Dedifferentiated amniotic fluid mesenchymal stem cell (primary cell): ENCODE data around the gene SULT2B1.
A peak's percentile ranks its signal among the peaks of the same experiment; 100 is the strongest.
"Not testable (repeated sequence)": the region's sequence is repeated elsewhere in the genome, so short reads cannot be mapped to it uniquely, and the experiment has no call there.

Source experiments
- DNase-seq: peaks from one replicate; pipeline ENCODE4 v3.0.0-alpha.2; 2016; ENCODE audit errors: extremely low spot score

SULT2B1 gene

DNA sequence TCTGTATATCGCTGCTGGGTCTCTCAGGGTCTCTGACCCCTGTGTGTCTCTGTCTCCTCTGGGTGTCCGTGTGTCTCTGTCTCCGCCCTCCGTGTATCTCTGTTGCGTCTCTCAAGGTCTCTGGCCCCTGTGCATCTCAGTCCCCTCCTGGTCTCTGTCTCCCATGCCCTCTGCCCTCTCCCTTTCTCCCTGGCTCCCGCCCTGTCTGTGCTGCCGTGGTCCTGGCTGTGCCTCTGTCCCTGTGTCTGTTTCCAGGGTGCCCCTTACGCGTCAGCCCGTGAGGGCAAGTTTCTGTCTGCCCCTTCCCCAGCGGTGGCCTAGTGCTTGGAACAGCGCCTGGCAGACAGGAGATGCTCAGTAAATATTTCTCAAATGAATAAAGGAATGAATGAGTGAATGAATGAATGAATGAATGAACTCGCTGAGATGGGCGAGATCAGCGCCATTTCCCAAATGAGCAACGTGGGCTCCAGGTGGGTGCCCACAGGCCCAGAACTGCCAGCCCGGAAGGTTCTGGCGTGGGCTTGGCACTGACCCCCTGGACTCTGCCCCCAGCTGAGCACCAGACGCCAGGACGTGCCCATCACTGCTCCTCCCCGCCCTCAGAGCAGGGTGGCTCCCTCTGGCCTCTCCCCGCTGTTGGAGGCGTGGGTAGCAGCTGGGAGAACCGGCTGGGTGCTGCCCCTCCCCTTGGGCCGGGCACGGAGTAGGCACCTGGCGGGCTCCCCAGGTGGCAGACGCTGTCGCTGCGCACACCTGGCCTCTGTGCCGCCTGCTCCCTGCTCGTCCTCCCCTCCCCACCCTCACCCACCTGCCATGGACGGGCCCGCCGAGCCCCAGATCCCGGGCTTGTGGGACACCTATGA lies at the start of gene SULT2B1:
Gene SULT2B1, plus strand, starts transcription at position 736 of the 866 bp plus-strand sequence. Its CDS starts 81 bp downstream, at position 817.
- DNase-seq, result no peak

DNA sequence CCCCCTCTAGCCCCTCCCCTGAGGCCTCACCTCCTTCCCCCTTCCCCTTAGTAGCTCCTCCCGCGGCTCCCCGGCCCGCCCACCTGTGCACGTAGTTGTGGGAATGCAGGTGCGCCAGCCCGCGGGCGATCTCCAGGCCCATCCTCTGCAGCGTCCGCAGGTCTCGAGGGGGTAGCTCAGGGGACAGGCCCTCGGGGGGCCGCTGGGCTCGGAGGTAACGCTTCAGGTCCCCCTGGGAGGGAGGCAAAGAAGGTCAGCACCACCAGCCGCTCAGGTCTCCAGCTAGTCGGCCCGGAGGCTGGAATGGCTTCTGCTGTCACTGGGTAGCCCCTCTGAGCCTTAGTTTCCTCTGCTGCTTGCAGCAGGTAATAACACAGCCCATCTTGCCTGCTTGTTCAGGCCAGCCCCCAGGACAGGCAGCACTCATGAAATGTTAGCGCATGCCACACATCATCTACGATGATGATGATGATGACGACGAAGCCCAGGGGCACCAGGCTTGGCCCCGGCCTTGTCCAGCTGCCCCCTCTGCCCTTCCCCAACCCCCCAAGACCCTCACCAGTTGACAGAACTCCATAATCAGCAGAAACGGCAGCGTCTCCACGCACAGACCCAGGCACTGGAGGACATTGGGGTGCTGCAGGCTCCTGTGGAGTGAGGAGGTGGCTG lies 49.5 kb upstream of the SULT2B1 start:
- DNase-seq, result no peak

DNA sequence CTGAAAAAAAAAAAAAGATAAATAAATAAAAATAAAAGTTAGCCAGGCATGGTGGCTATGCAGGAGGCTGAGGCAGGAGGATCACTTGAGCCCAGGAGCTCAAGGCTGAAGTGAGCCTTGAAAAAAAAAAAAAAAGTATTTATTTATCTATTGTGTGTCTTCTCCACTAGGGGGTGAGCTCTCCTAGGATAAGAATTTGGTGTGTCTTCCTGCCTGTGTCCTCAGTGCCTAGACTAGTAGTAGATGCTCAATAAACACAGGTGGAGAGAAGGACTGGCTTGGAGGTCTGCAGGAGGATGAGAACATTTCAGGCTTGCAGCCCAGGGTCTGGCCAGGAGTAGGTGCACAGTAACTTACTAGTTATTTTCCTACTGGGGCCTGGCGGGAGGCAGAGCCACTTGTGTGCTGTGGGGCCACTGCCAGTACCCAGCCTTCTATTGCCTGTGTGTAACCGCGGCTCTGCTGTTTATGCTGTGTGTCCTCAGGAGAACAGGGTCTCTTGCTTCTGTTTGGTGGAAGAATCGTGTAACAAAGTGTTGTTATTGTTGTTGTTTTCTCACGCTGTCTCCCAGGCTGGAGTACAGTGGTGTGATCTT lies 45.7 kb upstream of the SULT2B1 start:
- DNase-seq, result peak; percentile 26

DNA sequence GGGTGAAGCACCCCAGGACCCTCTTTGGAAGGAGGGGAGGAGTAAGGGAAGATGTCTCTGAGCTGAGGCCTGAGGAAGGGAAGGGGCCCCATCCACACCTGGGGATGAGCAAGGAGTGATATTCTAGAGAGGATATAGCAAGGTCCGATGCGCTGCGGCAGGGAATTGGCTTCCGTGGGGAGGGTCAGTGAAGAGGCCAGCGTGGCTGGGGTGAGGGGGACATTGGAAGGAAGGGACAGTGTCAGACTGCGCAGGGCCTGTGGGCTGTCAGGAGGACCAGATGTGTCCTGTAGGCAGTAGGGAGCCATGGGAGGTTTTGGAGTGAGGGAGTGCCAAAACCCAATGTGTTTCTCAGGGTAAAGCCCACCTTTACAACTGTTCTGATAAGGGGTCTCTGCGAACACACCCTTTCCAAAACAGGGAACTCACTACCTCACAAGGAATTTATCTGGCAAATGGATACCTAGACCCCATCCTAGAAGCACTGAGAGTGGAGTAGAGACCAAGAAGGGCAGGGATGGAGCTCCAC lies 44.0 kb upstream of the SULT2B1 start:
- no peak for DNase-seq

DNA sequence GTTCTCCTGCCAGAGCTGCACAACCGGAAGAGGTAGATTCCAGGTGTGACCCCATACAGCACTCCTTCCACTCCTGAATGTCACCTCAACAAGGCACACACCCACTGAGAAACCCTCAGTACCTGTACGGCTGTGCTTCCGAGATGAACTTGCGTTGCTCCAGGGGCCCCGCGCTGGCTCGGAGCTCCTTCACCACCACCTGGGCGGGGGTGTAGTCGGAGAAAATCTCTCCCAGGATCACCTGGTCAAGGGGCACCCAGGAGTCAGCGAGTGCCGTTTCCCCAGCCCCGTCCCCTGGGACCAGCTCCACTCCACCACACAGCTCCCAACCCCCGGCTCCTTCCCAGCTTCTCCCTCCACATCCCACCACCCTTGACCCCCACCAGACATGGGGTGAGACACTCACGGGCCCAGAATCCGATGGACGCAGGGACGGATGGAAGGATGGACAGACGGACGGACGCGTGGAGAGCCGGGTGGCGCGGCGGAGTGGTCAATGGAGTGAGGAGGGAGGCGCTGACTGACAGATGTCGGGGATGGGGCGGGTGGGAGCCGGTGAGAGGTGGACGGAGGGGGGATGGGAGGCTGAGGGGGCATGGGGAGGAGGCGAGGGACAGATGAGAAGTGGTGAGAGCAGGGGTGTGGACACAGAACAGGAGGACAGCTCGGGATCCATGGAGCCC lies 43.1 kb upstream of the SULT2B1 start:
- no peak for DNase-seq

DNA sequence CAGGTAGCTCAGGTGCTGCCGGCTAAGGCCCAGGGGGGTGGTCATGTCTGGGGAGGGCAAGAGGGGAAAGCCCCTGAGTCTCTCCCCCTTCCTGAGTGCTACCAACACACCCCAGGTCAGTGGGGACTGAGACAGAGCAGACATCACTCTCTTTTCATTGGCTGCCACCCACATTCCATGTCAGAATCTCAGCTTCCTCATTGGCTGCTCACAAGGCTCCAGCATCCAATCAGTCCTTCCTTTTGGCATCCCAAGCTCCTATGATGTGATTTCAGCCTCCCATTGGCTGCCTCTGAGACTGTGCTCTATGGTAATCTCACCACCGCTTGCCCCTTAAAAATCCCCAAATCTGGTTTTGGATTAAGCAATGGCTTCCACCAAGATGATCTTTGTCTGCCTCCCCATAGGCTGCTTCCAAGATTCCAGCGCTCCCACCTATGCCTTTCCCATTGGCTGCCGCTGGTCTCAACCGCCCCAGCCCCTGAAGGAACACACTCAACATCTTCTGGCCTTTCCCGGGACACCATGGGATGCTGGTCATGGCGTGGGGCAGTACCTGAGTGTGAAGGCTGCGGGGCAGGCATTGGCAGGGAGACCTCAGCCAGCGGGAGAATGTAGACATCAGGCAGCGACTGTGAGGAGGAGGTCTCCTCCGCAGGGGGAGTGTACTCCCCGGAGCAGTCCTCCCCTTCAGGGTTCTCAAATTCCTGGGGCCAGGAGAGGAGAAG lies 42.3 kb upstream of the SULT2B1 start:
- DNase-seq, result no peak

DNA sequence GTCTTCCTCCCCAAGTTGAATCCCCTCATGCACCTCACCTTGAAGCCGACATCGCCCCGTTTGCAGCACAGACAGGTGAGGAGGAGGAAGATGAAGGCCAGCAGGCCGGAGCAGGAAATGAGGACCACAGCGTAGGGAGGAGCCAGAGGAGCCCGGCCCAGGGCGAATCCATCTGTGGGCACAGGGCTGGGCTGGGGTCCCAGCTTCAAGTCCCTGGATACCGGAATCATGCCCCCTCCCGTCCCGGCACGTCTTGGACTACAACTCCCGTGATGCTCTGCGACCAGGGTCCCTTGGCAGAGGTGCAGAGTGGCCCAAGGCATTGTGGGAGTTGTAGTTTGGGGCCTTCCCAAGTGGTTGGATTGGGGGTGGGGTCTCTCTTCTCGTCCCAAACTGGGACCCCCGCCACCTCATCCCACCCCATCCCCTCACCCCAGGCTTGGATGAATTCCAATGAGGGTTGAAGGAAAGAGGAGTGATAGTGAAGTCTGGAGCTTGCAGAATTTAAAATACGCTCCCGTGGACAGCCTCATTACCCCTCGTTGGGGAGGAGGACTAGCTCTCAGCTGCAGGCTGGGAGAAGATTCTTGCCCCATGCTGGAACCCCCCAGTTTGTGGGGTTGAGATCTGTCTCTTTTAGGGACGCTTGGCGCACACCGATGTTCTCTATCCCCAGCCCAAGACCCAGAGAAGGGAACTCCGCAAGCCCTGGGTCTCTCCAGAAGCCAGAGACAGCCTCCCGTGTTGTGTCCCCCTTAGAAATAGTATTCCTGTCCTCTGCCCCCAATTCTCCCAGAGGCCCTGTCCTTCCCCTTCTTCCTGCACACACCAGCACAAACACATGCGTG lies 41.3 kb upstream of the SULT2B1 start:
- peak; percentile 43 for DNase-seq

DNA sequence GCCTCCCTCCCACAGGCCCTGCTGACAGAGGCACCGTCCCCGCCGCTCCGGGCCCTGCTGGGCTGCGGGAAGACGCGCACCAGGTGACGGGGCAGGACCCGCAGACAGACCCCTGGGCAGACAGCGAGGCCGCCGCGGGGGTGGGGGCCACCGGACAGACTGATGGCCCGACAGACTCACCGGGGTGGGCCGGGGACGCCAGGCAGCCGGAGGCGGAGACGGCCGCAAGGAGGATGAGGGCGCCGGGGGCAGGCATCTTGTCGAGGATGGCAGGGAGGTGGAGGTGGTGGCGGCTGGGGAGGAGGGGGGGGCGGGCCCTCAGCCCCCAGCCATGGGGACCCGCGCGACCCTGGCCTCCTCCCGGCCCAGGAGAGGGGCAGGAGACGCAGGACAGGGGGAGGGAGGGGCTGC lies 40.6 kb upstream of the SULT2B1 start:
- no peak for DNase-seq

DNA sequence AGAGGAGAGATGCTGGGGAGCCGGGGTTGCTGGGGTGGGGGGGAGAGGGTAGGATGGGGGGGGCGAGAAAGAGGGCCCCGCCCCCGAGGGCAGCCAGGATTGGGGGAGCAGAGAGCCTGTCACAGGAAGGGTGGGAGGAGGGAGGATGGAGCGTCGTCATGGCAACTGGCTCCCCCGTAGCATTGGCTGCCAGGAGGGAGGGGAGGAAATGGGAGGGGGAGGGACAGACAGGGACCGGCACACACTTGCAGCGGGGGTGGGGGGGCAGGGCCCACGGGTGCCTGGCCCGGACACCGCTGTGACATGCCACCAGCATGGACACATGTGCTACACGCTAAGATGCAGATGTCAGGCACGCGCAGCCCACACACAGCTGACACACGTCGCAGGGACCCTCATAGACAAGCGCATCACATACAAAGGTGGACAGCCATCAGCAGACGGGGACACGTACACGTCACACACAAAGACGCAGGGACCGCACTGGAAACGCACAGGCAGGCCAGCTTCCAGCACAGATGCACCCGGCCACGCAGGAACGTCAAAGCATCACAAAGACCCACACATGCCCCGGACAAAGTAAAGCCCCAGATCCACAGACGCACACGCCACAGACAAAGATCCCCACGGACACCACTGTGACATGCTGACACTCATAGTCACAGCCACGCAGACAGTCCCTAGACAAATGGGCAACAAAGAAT lies 40.0 kb upstream of the SULT2B1 start, which contains the start of gene LMTK3:
Gene LMTK3, minus strand, starts transcription at position 36 of the 704 bp plus-strand sequence. CDS start 259 bp downstream, outside the sequence.
- no peak for DNase-seq

DNA sequence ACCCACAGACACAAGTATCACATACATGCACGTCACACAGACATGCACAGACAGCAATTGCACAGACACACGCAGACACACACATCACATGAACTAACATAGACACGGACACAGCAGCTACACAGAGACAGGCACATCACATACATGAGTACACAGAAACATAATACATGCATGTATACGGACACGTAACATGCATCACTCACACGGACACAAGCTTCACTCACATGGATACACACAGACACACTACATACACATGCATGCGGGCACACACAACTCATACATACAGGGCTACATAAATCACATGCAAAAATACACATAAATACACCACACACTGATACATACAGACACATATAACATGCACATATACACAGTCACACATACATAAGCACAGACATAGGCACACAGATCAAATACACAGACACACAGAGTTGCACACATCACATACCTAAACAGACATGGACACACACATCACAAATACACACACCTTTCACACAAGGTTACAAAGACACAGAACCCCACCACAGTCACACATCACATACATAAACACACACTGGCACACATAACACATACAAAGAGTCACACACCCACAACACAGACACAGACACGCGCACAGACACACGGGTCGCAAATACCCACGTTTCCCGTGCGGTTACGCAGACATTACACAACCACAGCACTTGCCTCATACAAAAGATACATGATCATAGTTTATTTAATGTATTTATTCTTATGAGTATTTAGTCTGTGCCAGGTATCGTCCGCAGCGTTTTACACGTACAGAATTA lies 39.3 kb upstream of the SULT2B1 start:
- no peak for DNase-seq

DNA sequence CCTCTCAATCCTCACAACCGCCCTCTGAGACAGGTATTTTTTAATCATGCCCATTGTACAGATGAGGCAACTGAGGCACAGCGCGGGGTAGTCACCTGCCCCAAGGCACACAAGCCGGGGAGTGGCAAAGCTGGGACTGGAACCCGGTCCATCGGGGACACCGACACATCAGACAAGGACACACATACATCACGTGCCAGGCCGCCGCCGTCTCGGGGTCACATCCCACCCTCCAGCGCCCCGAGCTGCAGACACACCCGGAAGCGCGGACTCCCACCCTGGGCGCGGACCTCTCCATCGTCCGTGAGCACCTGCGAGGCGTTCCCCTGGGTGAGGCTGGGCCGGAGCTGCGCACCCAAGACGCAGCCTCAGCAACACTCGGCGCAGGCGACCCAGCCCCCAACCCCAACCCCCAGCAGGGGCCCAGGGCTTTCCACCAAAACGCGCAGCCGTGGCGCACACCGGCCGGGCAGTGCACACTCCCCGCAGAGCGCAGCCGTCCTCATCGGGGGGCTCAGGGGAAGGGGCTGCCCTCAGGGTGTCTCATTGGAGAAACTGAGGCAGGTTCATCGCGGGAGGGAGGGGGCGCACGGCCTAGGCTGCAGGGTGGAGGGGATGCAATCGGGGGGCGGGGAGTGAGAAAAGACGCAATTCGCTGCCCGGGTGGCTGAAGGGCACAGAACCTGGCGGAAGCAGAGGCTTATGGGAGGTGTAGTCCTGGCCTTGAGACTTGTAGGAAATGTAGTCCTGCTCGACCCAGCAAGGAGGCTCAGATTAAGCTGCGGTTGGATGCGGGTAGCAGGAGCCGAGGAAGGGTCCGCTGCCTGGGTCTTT lies 38.5 kb upstream of the SULT2B1 start:
- peak; percentile 38 for DNase-seq

DNA sequence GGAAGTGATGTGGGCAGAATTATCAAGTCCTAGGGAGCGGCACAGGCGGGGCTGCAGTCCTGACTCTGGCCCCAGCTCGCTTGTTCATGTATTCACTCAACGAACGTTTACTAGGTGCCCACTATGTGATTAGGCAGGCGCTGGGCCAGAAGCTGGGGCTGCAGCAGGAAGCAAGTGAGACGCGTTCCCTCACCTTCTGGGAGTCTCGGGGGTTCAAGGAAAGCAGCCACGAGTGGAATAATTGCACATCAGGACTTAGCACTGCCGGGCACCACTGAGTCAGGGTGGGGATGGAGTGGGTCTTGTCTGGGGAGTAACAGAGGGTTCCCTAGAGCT lies 37.9 kb upstream of the SULT2B1 start:
- no peak for DNase-seq

DNA sequence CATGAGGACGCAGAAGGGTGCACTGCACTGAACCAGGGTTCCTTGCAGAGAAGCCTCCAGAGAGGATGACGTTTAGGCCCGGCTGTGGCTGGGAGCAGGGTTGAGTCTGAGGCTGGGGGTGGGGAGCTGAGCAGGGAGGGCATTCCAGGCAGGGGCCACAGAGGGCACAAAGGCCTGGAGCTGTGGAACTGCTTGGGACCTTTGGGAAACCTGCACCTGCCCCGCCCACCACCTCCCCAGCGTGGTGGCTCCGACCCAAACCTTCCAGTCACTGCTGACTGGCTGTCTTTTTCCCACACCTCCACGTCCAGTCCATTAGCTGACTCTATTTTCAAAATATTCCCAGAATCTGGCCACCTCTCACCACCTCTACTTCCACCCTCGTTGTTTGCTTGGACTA lies 35.4 kb upstream of the SULT2B1 start:
- no peak for DNase-seq

DNA sequence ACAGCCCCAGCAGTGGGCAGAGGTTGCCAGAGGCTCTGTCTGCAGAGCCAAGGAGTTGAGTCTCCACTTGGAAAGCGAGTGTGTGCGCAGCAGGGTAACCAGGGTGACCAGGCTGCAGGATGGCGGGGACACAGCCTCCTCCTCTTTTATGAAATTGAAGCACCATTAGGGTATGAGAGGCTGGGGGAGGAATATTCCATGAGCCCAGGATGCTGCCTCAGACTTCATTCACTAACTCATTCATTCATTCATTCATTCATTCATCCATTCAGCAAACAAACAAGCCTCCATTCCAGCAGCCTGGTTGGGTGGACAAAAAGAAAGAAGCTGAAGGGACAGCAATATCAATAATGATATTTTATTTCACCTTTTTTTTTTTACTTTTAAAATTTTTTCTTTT lies 33.8 kb upstream of the SULT2B1 start:
- DNase-seq, result no peak

DNA sequence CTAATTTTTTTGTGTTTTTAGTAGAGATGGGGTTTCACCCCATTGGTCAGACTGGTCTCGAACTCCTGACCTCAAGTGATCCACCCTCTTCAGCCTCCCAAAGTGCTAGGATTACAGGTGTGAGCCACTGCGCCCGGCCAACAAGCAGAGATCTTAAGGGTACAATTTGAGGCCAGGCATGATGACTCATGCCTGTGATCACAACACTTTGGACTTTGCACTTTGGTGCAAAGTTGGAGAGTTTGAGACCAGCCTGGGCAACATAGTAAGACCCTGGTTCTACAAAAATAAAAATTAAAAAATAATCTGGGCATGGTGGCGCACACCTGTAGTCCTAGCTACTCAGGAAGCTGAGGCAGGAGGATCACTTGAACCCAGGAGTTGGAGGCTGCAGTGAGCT lies 32.5 kb upstream of the SULT2B1 start:
- DNase-seq, result not testable (repeated sequence)

DNA sequence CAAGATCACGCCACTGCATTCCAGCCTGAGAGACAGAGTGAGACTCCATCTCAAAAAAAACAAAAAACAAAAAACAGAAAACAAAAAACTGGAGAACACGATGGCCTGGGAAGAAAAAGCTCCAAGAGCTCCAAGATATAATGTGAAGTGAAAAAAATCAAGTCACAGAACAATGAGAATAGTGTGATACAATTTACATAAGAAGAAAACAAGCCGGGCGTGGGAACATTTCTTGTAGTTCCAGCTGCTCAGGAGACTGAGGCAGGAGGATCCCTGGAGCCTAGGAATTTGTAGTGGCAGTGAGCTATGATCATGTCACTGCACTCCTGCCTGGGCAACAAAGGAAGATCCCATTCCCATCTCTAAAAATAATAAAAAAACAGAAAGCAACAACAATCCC lies 31.8 kb upstream of the SULT2B1 start:
- DNase-seq, result no peak

DNA sequence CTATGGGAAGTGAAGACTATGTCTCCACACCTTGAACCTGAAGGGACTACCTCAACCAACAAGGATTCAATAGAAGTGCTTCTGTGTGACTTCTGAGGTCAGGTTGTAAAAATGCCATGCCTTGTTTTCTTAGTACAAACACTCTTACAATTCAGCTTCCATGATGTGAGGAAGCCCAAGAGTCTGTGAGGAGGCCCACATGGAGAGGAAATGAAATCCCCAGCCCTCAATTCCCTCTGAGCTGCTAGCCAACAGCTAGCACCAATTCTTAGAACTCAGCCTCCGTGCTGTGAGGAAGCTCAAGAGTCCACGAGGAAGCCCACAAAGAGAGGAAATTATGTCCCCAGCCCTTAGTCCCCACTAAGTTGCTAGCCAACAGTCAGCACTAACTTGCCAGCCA lies 27.8 kb upstream of the SULT2B1 start:
- DNase-seq, result no peak

DNA sequence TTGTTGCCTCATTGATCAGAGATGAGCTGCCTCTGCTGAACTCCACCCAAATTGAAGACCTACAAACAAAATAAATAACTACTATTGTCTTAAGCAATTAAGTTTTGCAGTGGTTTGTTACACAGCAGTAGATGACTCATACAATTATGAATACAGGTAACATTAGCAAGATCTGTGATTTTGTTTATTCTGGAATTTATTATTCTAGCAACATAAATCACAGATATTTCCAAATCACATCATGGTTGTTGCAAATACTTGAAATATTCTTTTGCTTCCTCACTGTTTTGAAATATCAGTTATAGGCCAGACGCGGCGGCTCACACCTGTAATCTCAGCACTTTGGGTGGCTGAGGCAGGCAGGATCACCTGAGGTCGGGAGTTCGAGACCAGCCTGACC lies 27.2 kb upstream of the SULT2B1 start:
- DNase-seq, result no peak
